NCI-H1694 treated with DMSO at 0.1 percent for 48 hours (cell line): Measurements from ENCODE around the gene TXNDC12.
"Not testable (repeated sequence)": the region's sequence is repeated elsewhere in the genome, so short reads cannot be mapped to it uniquely, and the experiment has no call there.

Experiments used
- DNase-seq: peaks from one replicate; lab custom pipeline; 2025; lab: John Stamatoyannopoulos, UW

The TXNDC12 gene

GRCh38 chr1:52055066-52055865, at the start of gene TXNDC12:
Gene TXNDC12 (minus strand): TSS chr1:52055191. CDS start chr1:52055096, 95 bp downstream.
- peak; percentile 87 for DNase-seq

- DNase-seq, result no peak
Observed at GRCh38 chr1:52102336-52103013, 47.5 kb upstream of the TXNDC12 start.

GRCh38 chr1:52098139-52098871, 43.3 kb upstream of the TXNDC12 start:
- no peak for DNase-seq

- no peak for DNase-seq
Observed at GRCh38 chr1:52096216-52096615, 41.2 kb upstream of the TXNDC12 start.

- not testable (repeated sequence) for DNase-seq
Observed at GRCh38 chr1:52094300-52094699, 39.3 kb upstream of the TXNDC12 start.

GRCh38 chr1:52087892-52088291, 32.9 kb upstream of the TXNDC12 start:
- DNase-seq, result not testable (repeated sequence)

GRCh38 chr1:52080014-52080415, 25.0 kb upstream of the TXNDC12 start:
- no peak for DNase-seq

- not testable (repeated sequence) for DNase-seq
Observed at GRCh38 chr1:52077277-52077676, 22.3 kb upstream of the TXNDC12 start.

- DNase-seq, result no peak
Observed at GRCh38 chr1:52072291-52072690, 17.3 kb upstream of the TXNDC12 start.

GRCh38 chr1:52070704-52071103, 15.7 kb upstream of the TXNDC12 start:
- DNase-seq, result no peak

GRCh38 chr1:52063192-52063591, 8.2 kb upstream of the TXNDC12 start:
- DNase-seq, result no peak

GRCh38 chr1:52060822-52061221, 5.8 kb upstream of the TXNDC12 start:
- no peak for DNase-seq

GRCh38 chr1:52059888-52060287, 4.9 kb upstream of the TXNDC12 start:
- no peak for DNase-seq

- DNase-seq, result no peak
Observed at GRCh38 chr1:52059321-52059720, 4.3 kb upstream of the TXNDC12 start.

- DNase-seq, result no peak
Observed at GRCh38 chr1:52057876-52058415, 3.0 kb upstream of the TXNDC12 start.

- no peak for DNase-seq
Observed at GRCh38 chr1:52057255-52057654, 2.3 kb upstream of the TXNDC12 start.

- DNase-seq, result no peak
Observed at GRCh38 chr1:52056937-52057231, 1.9 kb upstream of the TXNDC12 start.

- DNase-seq, result peak; percentile 95
Observed at GRCh38 chr1:52056163-52056936, 1.4 kb upstream of the TXNDC12 start, which contains the start of gene BTF3L4. Gene BTF3L4 (plus strand): TSS chr1:52056295. CDS start chr1:52059848, 3,553 bp downstream.

- DNase-seq, result no peak
Observed at GRCh38 chr1:52055866-52056162, 823 bp upstream of the TXNDC12 start.

- no peak for DNase-seq
Observed at GRCh38 chr1:52054496-52055065, 410 bp downstream of the TXNDC12 start.

GRCh38 chr1:52053862-52054261, 1.1 kb downstream of the TXNDC12 start:
- no peak for DNase-seq

- not testable (repeated sequence) for DNase-seq
Observed at GRCh38 chr1:52049337-52049736, 5.7 kb downstream of the TXNDC12 start.
